Measurements from ENCODE around the gene SLC25A2.

GRCh38 chr5:141349917-141350619 lies 46.2 kb upstream of the SLC25A2 start, which contains the start of gene PCDHGB1:
- TF ChIP-seq, protein P1, sequence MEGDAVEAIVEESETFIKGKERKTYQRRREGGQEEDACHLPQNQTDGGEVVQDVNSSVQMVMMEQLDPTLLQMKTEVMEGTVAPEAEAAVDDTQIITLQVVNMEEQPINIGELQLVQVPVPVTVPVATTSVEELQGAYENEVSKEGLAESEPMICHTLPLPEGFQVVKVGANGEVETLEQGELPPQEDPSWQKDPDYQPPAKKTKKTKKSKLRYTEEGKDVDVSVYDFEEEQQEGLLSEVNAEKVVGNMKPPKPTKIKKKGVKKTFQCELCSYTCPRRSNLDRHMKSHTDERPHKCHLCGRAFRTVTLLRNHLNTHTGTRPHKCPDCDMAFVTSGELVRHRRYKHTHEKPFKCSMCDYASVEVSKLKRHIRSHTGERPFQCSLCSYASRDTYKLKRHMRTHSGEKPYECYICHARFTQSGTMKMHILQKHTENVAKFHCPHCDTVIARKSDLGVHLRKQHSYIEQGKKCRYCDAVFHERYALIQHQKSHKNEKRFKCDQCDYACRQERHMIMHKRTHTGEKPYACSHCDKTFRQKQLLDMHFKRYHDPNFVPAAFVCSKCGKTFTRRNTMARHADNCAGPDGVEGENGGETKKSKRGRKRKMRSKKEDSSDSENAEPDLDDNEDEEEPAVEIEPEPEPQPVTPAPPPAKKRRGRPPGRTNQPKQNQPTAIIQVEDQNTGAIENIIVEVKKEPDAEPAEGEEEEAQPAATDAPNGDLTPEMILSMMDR (IDR thresholded peaks at IDR 0.05), result peak in 1 of 3 donors; percentile 35
- TF ChIP-seq POLR2AphosphoS5 (IDR thresholded peaks at IDR 0.05), result no peak
